DND-41 (cell line): ENCODE measurements around the gene DAG1.

ENCODE experiments used
- CTCF ChIP-seq: IDR thresholded peaks from 2 replicates; pipeline ENCODE4 v1.5.1; 2012; ENCODE audit warnings: borderline replicate concordance, low read length, moderate library complexity, mild to moderate bottlenecking; ENCODE audit not compliant: poor library complexity, severe bottlenecking; ENCODE audit errors: extremely low read depth
- EZH2 ChIP-seq: IDR thresholded peaks from 3 replicates; pipeline ENCODE4 v1.6.1; 2012; ENCODE audit warnings: borderline replicate concordance, low read depth, mild to moderate bottlenecking, moderate library complexity, low read length, inconsistent platforms; ENCODE audit not compliant: severe bottlenecking

- TF ChIP-seq EZH2: no peak
- no peak for TF ChIP-seq CTCF
These were observed 42.5 kb upstream of the DAG1 start for GRCh38 chr3:49427586-49427985.
